ENCODE data around the gene SNTG2. TPM values are rescaled to one million over a fixed set of nuclear protein-coding genes. Genes with fewer than 3 reads are reported as not detected.

The SNTG2 gene
- total RNA-seq, 1 experiment from 2014 or later: 20.5 TPM

- Mint-ChIP-seq H3K27ac (no peak overlapping the region), H3K9me3 (peaks cover 40% of the 10 kb centered on the region), H3K4me1 (no peaks in the 10 kb centered on the region), H3K27me3 (ENCODE audit: low read depth) (peaks cover 4% of the 10 kb centered on the region; the same call in 1 of the 2 replicates), H3K4me3 (no peak overlapping the region), H3K36me3 (peaks cover 51% of the 10 kb centered on the region)
- DNase-seq (ENCODE audit: low spot score) (no peak), ATAC-seq (no peak)
- ChIA-PET CTCF (no interaction called here), POLR2A (no interaction called here)
- TF ChIP-seq ZBTB21 (CRISPR knock-in tag; IDR thresholded peaks at IDR 0.05; ENCODE audit: borderline replicate concordance) (no peak), NFATC4 (CRISPR knock-in tag; IDR thresholded peaks at IDR 0.05) (no peak), NFYB (CRISPR knock-in tag; conservative IDR thresholded peaks at IDR 0.05; ENCODE audit: low read depth) (no peak), ELF4 (CRISPR knock-in tag; IDR thresholded peaks at IDR 0.05; ENCODE audit: low read depth) (no peak), ZNF512 (CRISPR knock-in tag; IDR thresholded peaks at IDR 0.05; ENCODE audit: borderline replicate concordance) (no peak), PREB (CRISPR knock-in tag; IDR thresholded peaks at IDR 0.05; ENCODE audit: borderline replicate concordance) (no peak), RELA (CRISPR knock-in tag; IDR thresholded peaks at IDR 0.05; ENCODE audit: borderline replicate concordance) (no peak), GTF2I (CRISPR knock-in tag; conservative IDR thresholded peaks at IDR 0.05) (no peak), MYBL2 (CRISPR knock-in tag; IDR thresholded peaks at IDR 0.05) (no peak), E2F4 (CRISPR knock-in tag; IDR thresholded peaks at IDR 0.05; ENCODE audit: borderline replicate concordance, low read depth) (no peak), USF1 (CRISPR knock-in tag; IDR thresholded peaks at IDR 0.05) (no peak), ERG (CRISPR knock-in tag; IDR thresholded peaks at IDR 0.05) (no peak), CBFB (CRISPR knock-in tag; IDR thresholded peaks at IDR 0.05; ENCODE audit: low read depth) (no peak), E2F5 (CRISPR knock-in tag; IDR thresholded peaks at IDR 0.05) (no peak), ZNF671 (CRISPR knock-in tag; IDR thresholded peaks at IDR 0.05) (no peak), STAT6 (CRISPR knock-in tag; conservative IDR thresholded peaks at IDR 0.05; ENCODE audit: low read depth) (no peak), MXD4 (CRISPR knock-in tag; IDR thresholded peaks at IDR 0.05; ENCODE audit: borderline replicate concordance) (no peak), NR3C1 (CRISPR knock-in tag; conservative IDR thresholded peaks at IDR 0.05; ENCODE audit: low read depth) (no peak), JAZF1 (CRISPR knock-in tag; IDR thresholded peaks at IDR 0.05) (no peak)
Measured at GRCh38 chr2:1219901-1220573, 269.4 kb downstream of the SNTG2 start.
